GM19035 (cell line): ENCODE data around the gene PROCA1.

Source experiments
- ATAC-seq: cut with Tn5 transposase; IDR thresholded peaks from one replicate; pipeline ENCODE4 v1.9.1; 2021; ENCODE audit not compliant: unreplicated experiment

The PROCA1 gene

GRCh38 chr17:28710861-28711722 lies 596 bp downstream of the PROCA1 start:
- ATAC-seq = peak; percentile 77

GRCh38 chr17:28707339-28707720 lies 4.4 kb downstream of the PROCA1 start:
- no peak for ATAC-seq

GRCh38 chr17:28706471-28707338 lies 5.0 kb downstream of the PROCA1 start:
- no peak for ATAC-seq

GRCh38 chr17:28705728-28706334 lies 5.9 kb downstream of the PROCA1 start:
- ATAC-seq = no peak

GRCh38 chr17:28705074-28705659 lies 6.5 kb downstream of the PROCA1 start:
- no peak for ATAC-seq

- no peak for ATAC-seq
Measured at GRCh38 chr17:28704219-28704858, 7.3 kb downstream of the PROCA1 start.

GRCh38 chr17:28703552-28704218 lies 8.0 kb downstream of the PROCA1 start:
- no peak for ATAC-seq

- no peak for ATAC-seq
Measured at GRCh38 chr17:28702752-28703150, 8.9 kb downstream of the PROCA1 start.

- ATAC-seq = no peak
Measured at GRCh38 chr17:28702026-28702751, 9.5 kb downstream of the PROCA1 start.

GRCh38 chr17:28700830-28701492 lies 10.7 kb downstream of the PROCA1 start:
- no peak for ATAC-seq

GRCh38 chr17:28700278-28700677 lies 11.4 kb downstream of the PROCA1 start:
- ATAC-seq = no peak

GRCh38 chr17:28698253-28698941 lies 13.3 kb downstream of the PROCA1 start:
- ATAC-seq = no peak

GRCh38 chr17:28693869-28694268 lies 17.8 kb downstream of the PROCA1 start:
- no peak for ATAC-seq

GRCh38 chr17:28689011-28689410 lies 22.7 kb downstream of the PROCA1 start:
- ATAC-seq = no peak

- ATAC-seq = no peak
Measured at GRCh38 chr17:28688481-28688880, 23.2 kb downstream of the PROCA1 start.

GRCh38 chr17:28686296-28686695 lies 25.4 kb downstream of the PROCA1 start:
- ATAC-seq = no peak

GRCh38 chr17:28685366-28685765 lies 26.3 kb downstream of the PROCA1 start:
- no peak for ATAC-seq

GRCh38 chr17:28684963-28685362 lies 26.7 kb downstream of the PROCA1 start:
- no peak for ATAC-seq
